ENCODE measurements around the gene PRDM4. TPM values are rescaled to one million over a fixed set of nuclear protein-coding genes. Genes with fewer than 3 reads are reported as not detected.
A peak's percentile ranks its signal among the peaks of the same experiment; 100 is the strongest.

Gene PRDM4
- 45.1 and 45.8 TPM in 2 replicates for total RNA-seq (2022)
- percentile 96 among the genes with signal in this experiment for Bru-seq, nascent RNA
- BruChase-seq, experiment 1, labeled RNA remaining after a 6-hour chase: percentile 72 among the genes with signal in this experiment
- percentile 93 among the genes with signal in this experiment for BruChase-seq, experiment 2, labeled RNA remaining after a 2-hour chase
- long read RNA-seq, full-length matches to known transcripts: 26 of 63 reads
- long read RNA-seq, partial matches to known transcripts: 15 of 63 reads
- long read RNA-seq, other reads (novel, unspliced or antisense): 22 of 63 reads

- Mint-ChIP-seq H3K36me3 (ENCODE audit: insufficient read depth, unreplicated experiment) (peaks cover 4% of the 10 kb centered on the region), H3K27ac (ENCODE audit: low read depth, unreplicated experiment) (peak within 1 kb of the TSS; percentile 93), H3K9me3 (ENCODE audit: unreplicated experiment) (no peaks in the 10 kb centered on the region), H3K27me3 (ENCODE audit: insufficient read depth, unreplicated experiment) (no peaks in the 10 kb centered on the region), H3K4me3 (ENCODE audit: unreplicated experiment) (peak within 1 kb of the TSS; percentile 87), H3K4me1 (ENCODE audit: insufficient read depth, unreplicated experiment) (peaks cover 5% of the 10 kb centered on the region)
- POLR2A ChIA-PET: interaction anchor here (1.2 to 4.6 kb wide), 4 partner anchors 11 to 799 kb away, joined by 3 to 48 read pairs (median 20); partner anchors contain the start of gene PWP1
- TF ChIP-seq, protein P1, sequence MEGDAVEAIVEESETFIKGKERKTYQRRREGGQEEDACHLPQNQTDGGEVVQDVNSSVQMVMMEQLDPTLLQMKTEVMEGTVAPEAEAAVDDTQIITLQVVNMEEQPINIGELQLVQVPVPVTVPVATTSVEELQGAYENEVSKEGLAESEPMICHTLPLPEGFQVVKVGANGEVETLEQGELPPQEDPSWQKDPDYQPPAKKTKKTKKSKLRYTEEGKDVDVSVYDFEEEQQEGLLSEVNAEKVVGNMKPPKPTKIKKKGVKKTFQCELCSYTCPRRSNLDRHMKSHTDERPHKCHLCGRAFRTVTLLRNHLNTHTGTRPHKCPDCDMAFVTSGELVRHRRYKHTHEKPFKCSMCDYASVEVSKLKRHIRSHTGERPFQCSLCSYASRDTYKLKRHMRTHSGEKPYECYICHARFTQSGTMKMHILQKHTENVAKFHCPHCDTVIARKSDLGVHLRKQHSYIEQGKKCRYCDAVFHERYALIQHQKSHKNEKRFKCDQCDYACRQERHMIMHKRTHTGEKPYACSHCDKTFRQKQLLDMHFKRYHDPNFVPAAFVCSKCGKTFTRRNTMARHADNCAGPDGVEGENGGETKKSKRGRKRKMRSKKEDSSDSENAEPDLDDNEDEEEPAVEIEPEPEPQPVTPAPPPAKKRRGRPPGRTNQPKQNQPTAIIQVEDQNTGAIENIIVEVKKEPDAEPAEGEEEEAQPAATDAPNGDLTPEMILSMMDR (IDR thresholded peaks at IDR 0.05; ENCODE audit: unreplicated experiment): no peak
- CTCF ChIA-PET: no interaction called here
- peak; percentile 92 for DNase-seq (ENCODE audit: unreplicated experiment)
- BruUV-seq (replicated peaks): no TSS peak
- intact Hi-C loops (cut with micrococcal nuclease): loop anchor here (1.0 to 5.0 kb wide), 2 partner anchors 74 to 124 kb away; partner anchors contain the start of gene PWP1
Measured at GRCh38 chr12:107760809-107761501, at the start of gene PRDM4. TSS of gene PRDM4 (minus strand) at chr12:107761137. CDS start at chr12:107760515, 622 bp downstream.

DNA sequence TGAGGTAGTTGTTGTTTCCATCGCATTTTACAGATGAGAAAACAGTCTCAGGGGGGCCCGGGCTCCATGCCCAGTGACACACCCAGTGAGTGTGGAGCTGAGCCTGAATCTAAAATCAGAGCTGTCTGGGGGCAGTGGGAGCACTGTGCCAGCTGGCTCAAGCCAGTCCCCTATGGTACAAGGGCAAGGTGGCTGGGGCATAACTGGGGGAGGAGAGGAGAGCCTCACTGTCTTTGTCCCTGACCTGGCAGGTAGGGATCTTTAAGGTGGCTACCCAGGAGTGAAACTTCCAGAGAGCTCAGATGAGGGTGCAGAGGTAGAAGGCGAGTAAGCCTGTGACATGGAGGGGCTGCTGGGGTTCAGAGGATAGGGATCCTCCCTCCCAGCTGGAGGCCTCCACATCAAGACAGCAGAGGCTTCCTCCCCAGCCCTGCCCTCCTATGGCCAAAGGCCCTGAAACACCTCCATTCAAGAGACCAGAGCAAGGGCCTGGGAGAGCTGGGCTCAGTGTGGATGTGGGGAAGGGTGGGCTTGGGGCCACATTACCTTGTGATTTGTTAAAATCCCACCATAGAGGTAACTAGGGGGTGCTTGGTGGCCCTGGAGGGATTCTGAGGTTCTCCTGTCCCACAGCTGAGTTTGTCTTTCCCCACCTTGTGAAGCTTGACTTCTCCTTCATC lies 46.7 kb upstream of the PRDM4 start:
- Mint-ChIP-seq H3K4me1 (ENCODE audit: insufficient read depth, unreplicated experiment) (no peaks in the 10 kb centered on the region), H3K4me3 (ENCODE audit: unreplicated experiment) (no peak overlapping the region), H3K36me3 (ENCODE audit: insufficient read depth, unreplicated experiment) (no peaks in the 10 kb centered on the region), H3K9me3 (ENCODE audit: unreplicated experiment) (no peaks in the 10 kb centered on the region), H3K27ac (ENCODE audit: low read depth, unreplicated experiment) (no peak overlapping the region), H3K27me3 (ENCODE audit: insufficient read depth, unreplicated experiment) (peaks cover 20% of the 10 kb centered on the region)
- TF ChIP-seq, protein P1 (IDR thresholded peaks at IDR 0.05; ENCODE audit: unreplicated experiment): no peak
- ChIA-PET POLR2A (no interaction called here), CTCF (no interaction called here)
- intact Hi-C loops (cut with micrococcal nuclease): no loop called here
- DNase-seq (ENCODE audit: unreplicated experiment): no peak
- no TSS peak for BruUV-seq (replicated peaks)

- ChIA-PET POLR2A (no interaction called here), CTCF (no interaction called here)
- Mint-ChIP-seq H3K9me3 (ENCODE audit: unreplicated experiment) (no peaks in the 10 kb centered on the region), H3K27ac (ENCODE audit: low read depth, unreplicated experiment) (no peak overlapping the region), H3K36me3 (ENCODE audit: insufficient read depth, unreplicated experiment) (no peaks in the 10 kb centered on the region), H3K27me3 (ENCODE audit: insufficient read depth, unreplicated experiment) (peaks cover 30% of the 10 kb centered on the region), H3K4me1 (ENCODE audit: insufficient read depth, unreplicated experiment) (no peaks in the 10 kb centered on the region), H3K4me3 (ENCODE audit: unreplicated experiment) (no peak overlapping the region)
- no peak for DNase-seq (ENCODE audit: unreplicated experiment)
- no TSS peak for BruUV-seq (replicated peaks)
- intact Hi-C loops (cut with micrococcal nuclease): no loop called here
- TF ChIP-seq, protein P1 (IDR thresholded peaks at IDR 0.05; ENCODE audit: unreplicated experiment): no peak
Measured at GRCh38 chr12:107805488-107806180, 44.7 kb upstream of the PRDM4 start.

DNA sequence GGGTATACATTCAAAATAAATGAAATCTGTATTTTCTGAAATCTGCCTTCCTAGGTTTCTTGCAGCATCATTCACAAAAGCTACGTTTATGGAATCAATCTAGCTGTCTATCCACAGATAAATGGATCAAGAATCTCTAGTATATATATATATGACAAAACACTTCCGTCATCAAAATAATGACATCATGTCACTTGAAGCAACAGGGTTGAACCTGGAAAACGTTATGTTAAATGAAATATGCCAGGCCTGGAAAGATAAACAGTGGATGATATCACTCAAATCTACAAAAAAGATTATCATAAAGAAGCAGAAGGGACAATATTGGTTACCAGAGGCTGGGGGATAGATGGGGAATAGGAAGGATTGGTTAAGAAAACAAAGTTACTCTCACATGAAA lies 42.2 kb upstream of the PRDM4 start:
- Mint-ChIP-seq H3K4me1 (ENCODE audit: insufficient read depth, unreplicated experiment) (no peaks in the 10 kb centered on the region), H3K27ac (ENCODE audit: low read depth, unreplicated experiment) (no peak overlapping the region), H3K36me3 (ENCODE audit: insufficient read depth, unreplicated experiment) (no peaks in the 10 kb centered on the region), H3K27me3 (ENCODE audit: insufficient read depth, unreplicated experiment) (peaks cover 38% of the 10 kb centered on the region), H3K9me3 (ENCODE audit: unreplicated experiment) (no peaks in the 10 kb centered on the region), H3K4me3 (ENCODE audit: unreplicated experiment) (no peak overlapping the region)
- CTCF ChIA-PET: no interaction called here
- TF ChIP-seq, protein P1 (IDR thresholded peaks at IDR 0.05; ENCODE audit: unreplicated experiment): no peak
- DNase-seq (ENCODE audit: unreplicated experiment): no peak
- intact Hi-C loops (cut with micrococcal nuclease): no loop called here
- POLR2A ChIA-PET: no interaction called here
- no TSS peak for BruUV-seq (replicated peaks)
